A673 (cell line): ENCODE data around the gene COPZ1. TPM values are rescaled to one million over a fixed set of nuclear protein-coding genes. Genes with fewer than 3 reads are reported as not detected.
"Not testable (repeated sequence)": the region's sequence is repeated elsewhere in the genome, so short reads cannot be mapped to it uniquely, and the experiment has no call there.

Source experiments
- BruUV-seq: library from RNA; stranded (reverse); fragments of 400-500 nt; replicated peaks from 2 replicates; lab custom pipeline; 2021; lab: Mats Ljungman, UMichigan
- CTCF ChIA-PET: fragments of 300-600 bp; sonication (Branson Sonifier 250); formaldehyde crosslinking; loops from one replicate; lab custom pipeline; 2022; ENCODE audit warnings: antibody characterized with exemption; lab: Charles Lee
- POLR2A ChIA-PET: fragments of 300-600 bp; sonication (Branson Sonifier 250); formaldehyde crosslinking; loops from one replicate; lab custom pipeline; 2022; ENCODE audit warnings: antibody characterized with exemption; ENCODE audit not compliant: low non-redundant PET; lab: Charles Lee
- DNase-seq: peaks from one replicate; pipeline ENCODE4 v3.0.0-alpha.2; 2015; ENCODE audit warnings: low spot score
- H3K27ac ChIP-seq: fragments of 200-600 bp; sonication (generic); 2 replicates; pipeline ENCODE4 v1.5.1; 2016; ENCODE audit warnings: mixed run types, low read depth, mild to moderate bottlenecking, mixed read lengths, antibody characterized with exemption, low read length; ENCODE audit not compliant: poor library complexity, severe bottlenecking
- H3K27me3 ChIP-seq: fragments of 200-600 bp; sonication (generic); replicated peaks from 2 replicates; pipeline ENCODE4 v1.6.1; 2017; ENCODE audit warnings: mixed run types, low read depth, mild to moderate bottlenecking, mixed read lengths, antibody characterized with exemption, low read length; ENCODE audit not compliant: insufficient read depth, poor library complexity
- H3K36me3 ChIP-seq: fragments of 200-600 bp; sonication (generic); 2 replicates; pipeline ENCODE4 v1.6.1; 2016; ENCODE audit warnings: mixed run types, mild to moderate bottlenecking, mixed read lengths, antibody characterized with exemption, low read length; ENCODE audit not compliant: insufficient read depth, poor library complexity, severe bottlenecking
- H3K4me1 ChIP-seq: fragments of 200-600 bp; sonication (generic); 2 replicates; pipeline ENCODE4 v1.6.1; 2017; ENCODE audit warnings: mixed run types, mild to moderate bottlenecking, mixed read lengths, antibody characterized with exemption, low read length; ENCODE audit not compliant: insufficient read depth, poor library complexity, severe bottlenecking
- H3K4me3 ChIP-seq: fragments of 200-600 bp; sonication (generic); 2 replicates; pipeline ENCODE4 v1.5.1; 2016; ENCODE audit warnings: low read depth, mixed run types, mild to moderate bottlenecking, mixed read lengths, low read length; ENCODE audit not compliant: poor library complexity, severe bottlenecking
- H3K9me3 ChIP-seq: fragments of 200-600 bp; sonication (generic); 2 replicates; pipeline ENCODE4 v1.6.1; 2016; ENCODE audit warnings: mixed run types, low read depth, mild to moderate bottlenecking, mixed read lengths, antibody characterized with exemption, low read length; ENCODE audit not compliant: poor library complexity, severe bottlenecking
- CTCF ChIP-seq: fragments of 300-800, 200-600 bp; sonication (generic); conservative IDR thresholded peaks from 2 replicates; pipeline ENCODE4 v1.5.1; 2017; ENCODE audit warnings: low read depth, mild to moderate bottlenecking, antibody characterized with exemption, low read length, moderate library complexity, mixed read lengths
- EZH2 ChIP-seq: fragments of 200-600 bp; sonication (generic); IDR thresholded peaks from 2 replicates; pipeline ENCODE4 v1.6.1; 2017; ENCODE audit warnings: borderline replicate concordance, low read depth, mild to moderate bottlenecking, mixed read lengths, antibody characterized with exemption, low read length; ENCODE audit not compliant: poor library complexity, severe bottlenecking
- intact Hi-C: fragments of 100-400 bp; cut with micrococcal nuclease; formaldehyde crosslinking; loops from one replicate; pipeline ENCODE4 v1.10.0; 2022; ENCODE audit not compliant: unreplicated experiment
- total RNA-seq: library from RNA; stranded (reverse); gene quantifications from 2 replicates; pipeline ENCODE4 v1.2.3, GENCODE V29; 2021

Gene COPZ1
- total RNA-seq, 1 experiment from 2014 or later, result 187 TPM

DNA sequence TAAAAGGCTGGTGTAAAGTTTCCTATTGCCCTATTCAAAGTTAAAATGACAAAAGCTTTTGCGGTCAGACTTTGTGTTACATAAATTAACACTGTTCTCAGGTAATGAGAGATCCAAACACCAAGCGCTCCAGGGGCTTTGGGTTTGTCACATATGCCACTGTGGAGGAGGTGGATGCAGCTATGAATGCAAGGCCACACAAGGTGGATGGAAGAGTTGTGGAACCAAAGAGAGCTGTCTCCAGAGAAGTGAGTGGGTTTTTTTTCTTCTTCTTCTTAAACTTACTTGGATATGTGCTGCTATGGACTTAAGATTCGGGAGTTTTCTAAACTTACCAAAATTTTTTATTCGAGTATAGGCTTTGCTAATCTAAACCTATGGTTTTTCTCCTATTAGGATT, 43.2 kb upstream of the COPZ1 start:
- POLR2A ChIA-PET, result interaction anchor here (0.6 to 2.4 kb wide), 5 partner anchors 7 to 106 kb away, joined by 3 to 13 read pairs (median 6); no protein-coding TSS in a partner anchor
- CTCF ChIA-PET, H3K9me3 ChIP-seq, intact Hi-C loops, DNase-seq, H3K27me3 ChIP-seq, BruUV-seq: not testable (repeated sequence)
- Histone ChIP-seq H3K4me3 (peak overlapping the region; percentile 73), H3K27ac (peak overlapping the region; percentile 98), H3K4me1 (peaks cover 22% of the 10 kb centered on the region), H3K36me3 (peaks cover 68% of the 10 kb centered on the region)

GRCh38 chr12:54282949-54283593, 41.9 kb upstream of the COPZ1 start:
- Histone ChIP-seq H3K27ac (no peak overlapping the region), H3K27me3 (no peaks in the 10 kb centered on the region), H3K4me3 (peak overlapping the region; percentile 73), H3K9me3 (no peaks in the 10 kb centered on the region), H3K4me1 (peaks cover 12% of the 10 kb centered on the region), H3K36me3 (peaks cover 81% of the 10 kb centered on the region)
- BruUV-seq, result no TSS peak
- DNase-seq, result no peak
- POLR2A ChIA-PET, result no interaction called here
- TF ChIP-seq CTCF (no peak), EZH2 (no peak)
- CTCF ChIA-PET, result no interaction called here
- intact Hi-C loops, result no loop called here

- intact Hi-C loops, DNase-seq, H3K9me3 ChIP-seq, BruUV-seq, H3K4me1 ChIP-seq, H3K27ac ChIP-seq, H3K27me3 ChIP-seq, CTCF ChIA-PET: not testable (repeated sequence)
- POLR2A ChIA-PET, result interaction anchor here (0.7 kb wide), 1 partner anchor 9 kb away, joined by 3 read pairs; no protein-coding TSS in a partner anchor
- peak overlapping the region; percentile 73 for H3K4me3 ChIP-seq
- H3K36me3 ChIP-seq, result peaks cover 77% of the 10 kb centered on the region
Observed at GRCh38 chr12:54284070-54284780, 40.7 kb upstream of the COPZ1 start.

DNA sequence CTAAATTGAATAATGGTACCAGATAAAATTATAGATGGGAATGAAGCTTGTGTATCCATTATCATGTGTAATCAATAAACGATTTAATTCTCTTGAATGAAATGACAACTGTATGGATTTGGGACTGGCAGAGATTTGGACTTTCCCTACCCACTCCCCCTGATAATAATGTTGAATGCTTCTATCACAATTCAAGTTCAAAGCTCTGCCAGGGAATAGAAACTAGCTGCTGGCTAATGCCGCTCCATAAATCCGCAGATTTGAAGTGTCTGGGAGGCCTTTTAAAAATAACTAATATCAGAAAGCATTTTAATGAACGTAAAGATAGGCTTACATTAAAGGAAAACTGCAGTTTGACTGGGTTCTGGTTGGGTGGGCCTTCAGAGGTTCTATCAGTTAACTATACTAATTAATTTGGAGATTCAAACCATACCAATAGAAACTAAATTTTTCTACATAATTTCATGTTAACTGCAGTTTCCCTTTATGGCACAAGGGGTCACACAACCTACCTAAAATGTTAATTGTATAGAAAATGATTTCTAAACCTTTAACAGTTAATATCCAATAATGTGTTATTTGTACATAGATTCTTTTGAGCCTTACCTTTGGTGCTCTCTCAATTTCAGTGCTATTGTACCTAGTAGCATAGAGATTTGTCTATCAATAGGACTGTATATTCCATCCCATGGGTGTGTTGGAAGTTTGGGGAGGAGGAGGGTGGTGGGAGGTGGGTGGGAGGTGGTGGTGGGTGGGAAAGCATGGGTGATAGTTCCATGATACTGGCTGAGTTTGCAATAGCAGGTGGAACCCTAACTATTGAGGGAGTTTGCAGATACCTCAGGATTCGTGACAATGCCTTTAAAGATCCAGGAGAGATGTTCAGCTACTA, 39.5 kb upstream of the COPZ1 start:
- Histone ChIP-seq H3K27me3 (no peaks in the 10 kb centered on the region), H3K9me3 (no peaks in the 10 kb centered on the region), H3K4me1 (peaks cover 8% of the 10 kb centered on the region), H3K36me3 (peaks cover 77% of the 10 kb centered on the region), H3K4me3 (peak overlapping the region; percentile 73), H3K27ac (no peak overlapping the region)
- CTCF ChIA-PET, result no interaction called here
- no peak for DNase-seq
- TF ChIP-seq EZH2, result no peak
- peak; percentile 49 for TF ChIP-seq CTCF
- POLR2A ChIA-PET, result no interaction called here
- intact Hi-C loops, result no loop called here
- no TSS peak for BruUV-seq
